Neutrophil (primary cell): Measurements from ENCODE around the gene THTPA.

Experiments
- H3K27ac ChIP-seq: fragments of 200-600 bp; sonication (generic); 2 replicates; pipeline ENCODE4 v1.5.1; 2016; ENCODE audit warnings: mild to moderate bottlenecking, moderate library complexity
- H3K27me3 ChIP-seq: fragments of 200-600 bp; sonication (generic); 2 replicates; pipeline ENCODE4 v1.6.0; 2016; ENCODE audit warnings: mild to moderate bottlenecking
- H3K36me3 ChIP-seq: fragments of 200-600 bp; sonication (generic); 2 replicates; pipeline ENCODE4 v1.5.1; 2017
- H3K4me1 ChIP-seq, 2 experiments: fragments of 200-600 bp in 1 of 2; sonication (generic) in 1 of 2; 1 replicate in 1 of 2; 2 replicates in 1 of 2; pipeline versions ENCODE4 v1.5.1 to v1.6.1; 2013 to 2016; ENCODE audit warnings: low read depth in 1 of 2, low read length in 1 of 2, mild to moderate bottlenecking in 1 of 2, moderate library complexity in 1 of 2; ENCODE audit not compliant: control insufficient read depth in 1 of 2, insufficient read depth in 1 of 2
- H3K4me3 ChIP-seq, 2 experiments: fragments of 200-600 bp in 1 of 2; sonication (generic) in 1 of 2; 1 replicate in 1 of 2; 2 replicates in 1 of 2; pipeline ENCODE4 v1.5.1; 2013 to 2016; ENCODE audit warnings: low read depth in 1 of 2, low read length in 1 of 2, mild to moderate bottlenecking in 1 of 2, moderate library complexity in 1 of 2
- H3K9me3 ChIP-seq: fragments of 200-600 bp; sonication (generic); 2 replicates; pipeline ENCODE4 v1.5.1; 2016
- TF ChIP-seq, protein P1 (sequence below): fragments of 200-600 bp; sonication (generic); IDR thresholded peaks from 2 replicates; pipeline ENCODE4 v1.5.1; 2016; ENCODE audit warnings: antibody characterized with exemption

The THTPA gene

GRCh38 chr14:23572836-23573235 is 16.8 kb downstream of the THTPA start:
- Histone ChIP-seq H3K36me3 (no peaks in the 10 kb centered on the region), H3K4me1 (peaks cover 11 to 13% of the 10 kb centered on the region in 2 experiments), H3K27me3 (peaks cover 64% of the 10 kb centered on the region), H3K9me3 (no peaks in the 10 kb centered on the region), H3K27ac (no peak overlapping the region), H3K4me3 (no peak overlapping the region)
- TF ChIP-seq, protein P1, sequence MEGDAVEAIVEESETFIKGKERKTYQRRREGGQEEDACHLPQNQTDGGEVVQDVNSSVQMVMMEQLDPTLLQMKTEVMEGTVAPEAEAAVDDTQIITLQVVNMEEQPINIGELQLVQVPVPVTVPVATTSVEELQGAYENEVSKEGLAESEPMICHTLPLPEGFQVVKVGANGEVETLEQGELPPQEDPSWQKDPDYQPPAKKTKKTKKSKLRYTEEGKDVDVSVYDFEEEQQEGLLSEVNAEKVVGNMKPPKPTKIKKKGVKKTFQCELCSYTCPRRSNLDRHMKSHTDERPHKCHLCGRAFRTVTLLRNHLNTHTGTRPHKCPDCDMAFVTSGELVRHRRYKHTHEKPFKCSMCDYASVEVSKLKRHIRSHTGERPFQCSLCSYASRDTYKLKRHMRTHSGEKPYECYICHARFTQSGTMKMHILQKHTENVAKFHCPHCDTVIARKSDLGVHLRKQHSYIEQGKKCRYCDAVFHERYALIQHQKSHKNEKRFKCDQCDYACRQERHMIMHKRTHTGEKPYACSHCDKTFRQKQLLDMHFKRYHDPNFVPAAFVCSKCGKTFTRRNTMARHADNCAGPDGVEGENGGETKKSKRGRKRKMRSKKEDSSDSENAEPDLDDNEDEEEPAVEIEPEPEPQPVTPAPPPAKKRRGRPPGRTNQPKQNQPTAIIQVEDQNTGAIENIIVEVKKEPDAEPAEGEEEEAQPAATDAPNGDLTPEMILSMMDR = no peak

GRCh38 chr14:23573384-23574015 is 17.4 kb downstream of the THTPA start:
- Histone ChIP-seq H3K36me3 (no peaks in the 10 kb centered on the region), H3K27ac (no peak overlapping the region), H3K4me3 (no peak overlapping the region), H3K27me3 (peaks cover 70% of the 10 kb centered on the region), H3K9me3 (no peaks in the 10 kb centered on the region), H3K4me1 (peaks cover 9 to 11% of the 10 kb centered on the region in 2 experiments)
- TF ChIP-seq, protein P1 = no peak

DNA sequence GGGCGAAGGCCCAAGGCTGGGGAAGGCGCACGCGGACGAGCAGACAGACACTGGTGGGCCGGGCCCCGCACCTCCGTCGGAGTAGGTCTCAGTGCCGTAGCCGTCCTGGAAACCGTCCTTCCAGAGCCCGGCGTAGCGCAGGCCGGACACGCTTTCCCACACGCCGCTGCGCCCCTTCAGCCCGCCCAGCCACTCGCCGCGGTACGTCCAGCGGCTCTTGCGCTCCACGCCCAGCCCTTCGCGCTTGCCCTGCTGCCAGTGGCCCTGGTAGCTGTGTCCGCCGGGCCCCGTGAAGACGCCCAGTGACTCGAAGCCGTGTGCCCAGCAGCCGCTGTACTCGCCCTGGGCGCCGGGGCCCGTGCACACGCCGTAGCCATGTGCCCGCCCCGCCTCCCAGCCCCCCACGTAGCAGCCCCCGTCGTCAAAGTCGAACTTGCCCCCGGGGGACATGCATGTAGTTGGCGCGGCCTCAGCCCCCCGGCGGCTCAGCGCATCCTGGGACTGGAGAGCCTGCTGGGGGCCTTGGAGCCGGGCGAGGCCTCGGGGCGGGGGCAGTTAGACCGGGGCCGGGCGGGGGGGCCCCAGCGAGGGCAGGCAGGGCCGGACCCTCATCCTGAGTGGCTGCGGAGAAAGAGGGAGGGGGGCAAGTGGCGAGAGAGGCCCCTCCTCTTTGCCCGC is 21.1 kb downstream of the THTPA start:
- peaks cover 7% of the 10 kb centered on the region in 2 experiments for H3K4me1 ChIP-seq
- TF ChIP-seq, protein P1 = no peak
- H3K27ac ChIP-seq = no peak overlapping the region
- H3K9me3 ChIP-seq = no peaks in the 10 kb centered on the region
- peaks cover 98% of the 10 kb centered on the region for H3K27me3 ChIP-seq
- no peak overlapping the region for H3K4me3 ChIP-seq
- H3K36me3 ChIP-seq = no peaks in the 10 kb centered on the region

GRCh38 chr14:23577710-23578392 is 21.8 kb downstream of the THTPA start:
- H3K36me3 ChIP-seq = no peaks in the 10 kb centered on the region
- TF ChIP-seq, protein P1 = no peak
- H3K4me1 ChIP-seq = peaks cover 3% of the 10 kb centered on the region in 2 experiments
- H3K4me3 ChIP-seq = no peak overlapping the region
- H3K27ac ChIP-seq = no peak overlapping the region
- H3K27me3 ChIP-seq = peaks cover 98% of the 10 kb centered on the region
- no peaks in the 10 kb centered on the region for H3K9me3 ChIP-seq

DNA sequence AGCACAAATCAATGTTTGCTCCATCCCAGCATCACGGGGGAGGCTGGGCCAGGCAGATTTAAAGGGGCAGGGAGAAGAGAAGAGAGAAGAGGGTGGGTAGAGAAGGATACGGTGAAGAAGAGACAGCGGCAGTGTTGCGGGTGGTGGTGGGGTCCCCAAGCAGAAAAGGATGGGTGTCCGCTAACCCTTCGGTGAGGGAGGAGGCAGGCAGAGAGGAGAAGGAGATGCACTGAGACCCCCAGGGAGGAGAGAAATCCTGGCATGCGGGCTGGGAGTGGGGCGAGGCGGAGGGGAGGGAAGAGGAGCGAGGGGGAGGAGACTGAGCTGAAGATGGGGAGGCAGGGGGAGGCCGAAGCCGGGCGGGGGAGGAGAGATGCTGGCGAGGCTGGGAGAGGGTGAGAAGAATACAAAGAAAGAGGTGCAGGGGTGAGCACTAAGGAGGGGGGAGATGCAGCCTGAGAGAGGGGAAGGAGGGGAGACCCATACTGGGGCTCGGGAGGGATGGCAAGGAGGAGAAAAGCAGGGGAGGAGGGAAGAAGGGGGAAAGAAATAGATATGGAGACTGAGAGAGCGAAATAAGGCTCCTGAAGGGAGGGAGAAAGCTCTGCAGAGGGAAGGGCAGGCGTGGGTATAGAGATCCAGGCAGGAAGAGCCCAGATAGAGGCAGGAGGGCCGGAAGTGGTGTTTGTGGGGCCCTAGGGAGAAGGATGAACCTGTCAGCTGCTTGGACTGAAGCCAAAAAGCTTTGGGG is 22.7 kb downstream of the THTPA start, which contains the start of gene JPH4:
Gene JPH4 (minus strand): TSS at position 231 of the 751 bp plus-strand sequence. CDS start 1,337 bp downstream, outside the sequence.
- TF ChIP-seq, protein P1 = no peak
- H3K27ac ChIP-seq = no peak within 1 kb of the TSS
- H3K4me3 ChIP-seq = no peak within 1 kb of the TSS
- H3K9me3 ChIP-seq = no peaks in the 10 kb centered on the region
- no peaks in the 10 kb centered on the region for H3K36me3 ChIP-seq
- H3K27me3 ChIP-seq = peaks cover 98% of the 10 kb centered on the region
- peaks cover 3% of the 10 kb centered on the region in 2 experiments for H3K4me1 ChIP-seq
